Fibroblast of skin of abdomen (primary cell): ENCODE results near the gene RFPL2.
"Not testable (repeated sequence)": the region's sequence is repeated elsewhere in the genome, so short reads cannot be mapped to it uniquely, and the experiment has no call there.

Source experiments
- DNase-seq: peaks from one replicate; pipeline ENCODE4 v3.0.0-alpha.2; 2013

RFPL2 gene

GRCh38 chr22:32205974-32206773, 1.3 kb upstream of the RFPL2 start:
- DNase-seq = no peak

- DNase-seq = no peak
Observed at GRCh38 chr22:32204040-32204855, 625 bp downstream of the RFPL2 start.

GRCh38 chr22:32203181-32204039, 1.5 kb downstream of the RFPL2 start:
- DNase-seq = no peak

GRCh38 chr22:32202539-32203180, 2.2 kb downstream of the RFPL2 start:
- DNase-seq = peak; percentile 6

GRCh38 chr22:32202161-32202538, 2.7 kb downstream of the RFPL2 start:
- no peak for DNase-seq

GRCh38 chr22:32200752-32201151, 4.1 kb downstream of the RFPL2 start:
- DNase-seq = no peak

GRCh38 chr22:32199961-32200360, 4.9 kb downstream of the RFPL2 start:
- no peak for DNase-seq

GRCh38 chr22:32199341-32199740, 5.5 kb downstream of the RFPL2 start:
- DNase-seq = no peak

GRCh38 chr22:32197553-32198226, 7.2 kb downstream of the RFPL2 start:
- not testable (repeated sequence) for DNase-seq

GRCh38 chr22:32195900-32196299, 9.0 kb downstream of the RFPL2 start:
- DNase-seq = not testable (repeated sequence)

- not testable (repeated sequence) for DNase-seq
Observed at GRCh38 chr22:32193346-32193745, 11.5 kb downstream of the RFPL2 start.

GRCh38 chr22:32191021-32191420, 13.9 kb downstream of the RFPL2 start:
- DNase-seq = not testable (repeated sequence)

- DNase-seq = no peak
Observed at GRCh38 chr22:32185821-32186220, 19.1 kb downstream of the RFPL2 start.

GRCh38 chr22:32183625-32184024, 21.2 kb downstream of the RFPL2 start:
- no peak for DNase-seq

GRCh38 chr22:32181043-32181442, 23.8 kb downstream of the RFPL2 start:
- DNase-seq = no peak

GRCh38 chr22:32177221-32177765, 27.6 kb downstream of the RFPL2 start:
- no peak for DNase-seq

- DNase-seq = no peak
Observed at GRCh38 chr22:32175683-32176644, 28.9 kb downstream of the RFPL2 start.

GRCh38 chr22:32175115-32175514, 29.8 kb downstream of the RFPL2 start:
- DNase-seq = no peak

GRCh38 chr22:32165681-32166080, 39.2 kb downstream of the RFPL2 start:
- DNase-seq = no peak
